ENCODE data around the gene CFAP46. TPM values are rescaled to one million over a fixed set of nuclear protein-coding genes. Genes with fewer than 3 reads are reported as not detected.

CFAP46 gene
- total and polyA plus RNA-seq, 2 donors (not counting 1 experiment from before 2014, with no cell fraction given): 0.07 TPM; not detected in 1

DNA sequence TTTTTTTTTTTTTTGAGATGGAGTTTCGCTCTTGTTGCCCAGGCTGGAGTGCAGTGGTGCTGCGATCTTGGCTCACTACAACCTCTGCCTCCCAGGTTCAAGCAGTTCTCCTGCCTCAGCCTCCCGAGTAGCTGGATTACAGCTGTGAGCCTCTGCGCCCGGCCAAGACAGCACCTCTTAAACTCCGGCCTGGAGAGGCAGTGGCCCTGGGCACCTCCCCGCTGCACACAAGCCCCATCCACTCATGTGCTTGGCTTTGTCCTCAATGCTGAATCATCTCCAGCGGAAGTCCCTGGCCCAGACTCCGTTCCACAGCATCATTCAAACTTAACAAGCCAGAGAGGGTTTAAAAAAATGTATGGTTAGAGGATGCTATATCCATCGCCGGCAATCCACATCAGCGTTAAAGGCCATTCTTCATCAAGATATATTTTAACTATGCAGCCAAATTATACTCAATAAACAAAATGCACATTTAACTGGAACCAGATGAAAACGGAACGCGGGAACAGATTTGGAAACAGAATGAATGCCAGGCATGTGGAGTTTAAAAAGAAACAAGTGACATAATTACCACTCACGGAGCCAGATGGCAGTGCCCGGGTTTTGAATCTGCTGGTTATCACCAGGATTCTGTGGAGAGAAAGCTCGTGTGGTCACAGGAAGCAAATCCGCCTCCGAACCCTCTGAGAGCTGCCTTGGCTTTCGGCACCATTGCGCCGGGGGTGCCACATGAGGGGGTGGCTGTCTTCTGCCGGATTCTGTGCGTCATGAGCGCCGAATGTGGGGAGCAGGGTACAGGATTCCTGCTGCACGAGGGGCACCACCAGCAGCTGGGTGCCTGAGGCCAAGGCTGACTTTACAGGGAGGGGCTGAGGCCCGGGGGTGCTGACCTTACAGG is 45.6 kb upstream of the CFAP46 start:
- no peak overlapping the region for H3K4me3 ChIP-seq (ENCODE audit: control extremely low read depth in 1 of 5, extremely low read depth in 1 of 5, insufficient read depth in 1 of 5, low read depth in 2 of 5, low read length in 4 of 5)
- no peak overlapping the region for H2AFZ ChIP-seq (ENCODE audit: insufficient read depth, low read depth, low read length, poor library complexity, severe bottlenecking)
- DNase-seq (no peak), ATAC-seq (ENCODE audit: low read depth) (no peak)
- H3K9ac ChIP-seq (ENCODE audit: low read length): no peak overlapping the region
- 81% methylated on average over 23 of the region's 29 CpGs for WGBS (ENCODE audit: insufficient coverage)
- no peaks in the 10 kb centered on the region for H3K79me2 ChIP-seq (ENCODE audit: control insufficient read depth, insufficient read depth, low read length)
- intact Hi-C loops (cut with micrococcal nuclease): no loop called here
- H3K9me3 ChIP-seq (ENCODE audit: control extremely low read depth in 1 of 3, control insufficient read depth in 2 of 3, insufficient read depth in 1 of 3, low read length in 2 of 3): no peaks in the 10 kb centered on the region
- no peak overlapping the region for H3K27ac ChIP-seq (ENCODE audit: low read length in 2 of 2)
- ChIA-PET POLR2A (no interaction called here), CTCF (no interaction called here)
- no peak overlapping the region for H3K4me2 ChIP-seq (replicated peaks; ENCODE audit: low read depth, low read length, poor library complexity, severe bottlenecking)
- TF ChIP-seq, protein P1, sequence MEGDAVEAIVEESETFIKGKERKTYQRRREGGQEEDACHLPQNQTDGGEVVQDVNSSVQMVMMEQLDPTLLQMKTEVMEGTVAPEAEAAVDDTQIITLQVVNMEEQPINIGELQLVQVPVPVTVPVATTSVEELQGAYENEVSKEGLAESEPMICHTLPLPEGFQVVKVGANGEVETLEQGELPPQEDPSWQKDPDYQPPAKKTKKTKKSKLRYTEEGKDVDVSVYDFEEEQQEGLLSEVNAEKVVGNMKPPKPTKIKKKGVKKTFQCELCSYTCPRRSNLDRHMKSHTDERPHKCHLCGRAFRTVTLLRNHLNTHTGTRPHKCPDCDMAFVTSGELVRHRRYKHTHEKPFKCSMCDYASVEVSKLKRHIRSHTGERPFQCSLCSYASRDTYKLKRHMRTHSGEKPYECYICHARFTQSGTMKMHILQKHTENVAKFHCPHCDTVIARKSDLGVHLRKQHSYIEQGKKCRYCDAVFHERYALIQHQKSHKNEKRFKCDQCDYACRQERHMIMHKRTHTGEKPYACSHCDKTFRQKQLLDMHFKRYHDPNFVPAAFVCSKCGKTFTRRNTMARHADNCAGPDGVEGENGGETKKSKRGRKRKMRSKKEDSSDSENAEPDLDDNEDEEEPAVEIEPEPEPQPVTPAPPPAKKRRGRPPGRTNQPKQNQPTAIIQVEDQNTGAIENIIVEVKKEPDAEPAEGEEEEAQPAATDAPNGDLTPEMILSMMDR (IDR thresholded peaks at IDR 0.05): no peak
- no peak for TF ChIP-seq EZH2 (IDR thresholded peaks at IDR 0.05; ENCODE audit: borderline replicate concordance, insufficient read depth, low read depth, low read length, poor library complexity, severe bottlenecking)
- no peaks in the 10 kb centered on the region for H3K4me1 ChIP-seq (ENCODE audit: control insufficient read depth in 2 of 2, insufficient read depth in 2 of 2, low read length in 2 of 2)
- Mint-ChIP-seq H3K27me3 (no peaks in the 10 kb centered on the region), H3K4me3 (no peak overlapping the region), H3K27ac (no peak overlapping the region), H3K4me1 (no peaks in the 10 kb centered on the region), H3K9me3 (ENCODE audit: insufficient read depth) (no peaks in the 10 kb centered on the region)
- no peaks in the 10 kb centered on the region for H4K20me1 ChIP-seq (ENCODE audit: control insufficient read depth, insufficient read depth, low read length, poor library complexity, severe bottlenecking)
- no peaks in the 10 kb centered on the region for H3K27me3 ChIP-seq (replicated peaks in 1 of 4; ENCODE audit: control extremely low read depth in 1 of 4, control insufficient read depth in 3 of 4, insufficient read depth in 4 of 4, low read length in 3 of 4)
- H3K36me3 ChIP-seq (replicated peaks in 1 of 2; ENCODE audit: control extremely low read depth in 1 of 2, control insufficient read depth in 1 of 2, extremely low read depth in 1 of 2, insufficient read depth in 2 of 2, low read length in 1 of 2): no peaks in the 10 kb centered on the region

DNA sequence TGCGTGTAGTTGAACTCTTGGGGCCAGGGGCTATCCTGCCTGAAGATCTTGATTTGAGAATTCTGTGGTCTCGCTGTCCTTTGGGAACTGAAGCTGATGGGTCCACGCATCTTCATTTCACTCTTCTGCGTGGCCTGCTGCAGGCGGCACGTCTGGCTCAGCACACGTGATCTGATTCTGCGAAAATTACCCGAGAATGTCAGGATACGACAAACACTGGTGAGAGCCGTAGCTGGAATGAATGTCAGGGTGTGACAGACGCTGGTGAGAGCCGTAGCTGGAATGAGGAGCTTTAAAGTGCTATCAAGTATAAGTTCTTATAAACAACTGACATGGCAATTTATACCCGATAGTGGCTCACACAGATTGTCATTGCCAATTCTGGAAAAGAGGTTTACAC is 44.6 kb upstream of the CFAP46 start:
- Histone ChIP-seq H3K79me2 (ENCODE audit: control insufficient read depth, insufficient read depth, low read length) (no peaks in the 10 kb centered on the region), H3K9ac (ENCODE audit: low read length) (no peak overlapping the region), H3K4me3 (ENCODE audit: control extremely low read depth in 1 of 5, extremely low read depth in 1 of 5, insufficient read depth in 1 of 5, low read depth in 2 of 5, low read length in 4 of 5) (no peak overlapping the region), H2AFZ (ENCODE audit: insufficient read depth, low read depth, low read length, poor library complexity, severe bottlenecking) (no peak overlapping the region), H3K27ac (ENCODE audit: low read length in 2 of 2) (no peak overlapping the region), H3K27me3 (replicated peaks in 1 of 4; ENCODE audit: control extremely low read depth in 1 of 4, control insufficient read depth in 3 of 4, insufficient read depth in 4 of 4, low read length in 3 of 4) (no peaks in the 10 kb centered on the region), H3K36me3 (replicated peaks in 1 of 2; ENCODE audit: control extremely low read depth in 1 of 2, control insufficient read depth in 1 of 2, extremely low read depth in 1 of 2, insufficient read depth in 2 of 2, low read length in 1 of 2) (no peaks in the 10 kb centered on the region), H3K4me2 (replicated peaks; ENCODE audit: low read depth, low read length, poor library complexity, severe bottlenecking) (no peak overlapping the region), H3K9me3 (ENCODE audit: control extremely low read depth in 1 of 3, control insufficient read depth in 2 of 3, insufficient read depth in 1 of 3, low read length in 2 of 3) (no peaks in the 10 kb centered on the region), H4K20me1 (ENCODE audit: control insufficient read depth, insufficient read depth, low read length, poor library complexity, severe bottlenecking) (no peaks in the 10 kb centered on the region), H3K4me1 (ENCODE audit: control insufficient read depth in 2 of 2, insufficient read depth in 2 of 2, low read length in 2 of 2) (no peaks in the 10 kb centered on the region)
- no peak overlapping the region for H3K27ac Mint-ChIP-seq
- CTCF ChIA-PET: no interaction called here
- no peaks in the 10 kb centered on the region for H3K27me3 Mint-ChIP-seq
- H3K9me3 Mint-ChIP-seq (ENCODE audit: insufficient read depth): no peaks in the 10 kb centered on the region
- POLR2A ChIA-PET: no interaction called here
- intact Hi-C loops (cut with micrococcal nuclease): no loop called here
- no peaks in the 10 kb centered on the region for H3K4me1 Mint-ChIP-seq
- WGBS (ENCODE audit: insufficient coverage): 91% methylated on average over 11 of the region's 14 CpGs
- DNase-seq (no peak), ATAC-seq (ENCODE audit: low read depth) (no peak)
- TF ChIP-seq, protein P1 (IDR thresholded peaks at IDR 0.05): no peak
- TF ChIP-seq EZH2 (IDR thresholded peaks at IDR 0.05; ENCODE audit: borderline replicate concordance, insufficient read depth, low read depth, low read length, poor library complexity, severe bottlenecking): no peak
- no peak overlapping the region for H3K4me3 Mint-ChIP-seq
